Amygdala (tissue), 56 donors: ENCODE measurements around the gene DYNC1LI1.
"Not testable (repeated sequence)": the region's sequence is repeated elsewhere in the genome, so short reads cannot be mapped to it uniquely, and the experiment has no call there.

Source experiments
- DNase-seq, 56 donors: peaks; one replicate each; lab custom pipeline; 2025; lab: John Stamatoyannopoulos, UW

Gene DYNC1LI1

GRCh38 chr3:32586356-32586755 is 15.7 kb upstream of the DYNC1LI1 start:
- DNase-seq, result peak in 1 of 56 donors; percentile 5

DNA sequence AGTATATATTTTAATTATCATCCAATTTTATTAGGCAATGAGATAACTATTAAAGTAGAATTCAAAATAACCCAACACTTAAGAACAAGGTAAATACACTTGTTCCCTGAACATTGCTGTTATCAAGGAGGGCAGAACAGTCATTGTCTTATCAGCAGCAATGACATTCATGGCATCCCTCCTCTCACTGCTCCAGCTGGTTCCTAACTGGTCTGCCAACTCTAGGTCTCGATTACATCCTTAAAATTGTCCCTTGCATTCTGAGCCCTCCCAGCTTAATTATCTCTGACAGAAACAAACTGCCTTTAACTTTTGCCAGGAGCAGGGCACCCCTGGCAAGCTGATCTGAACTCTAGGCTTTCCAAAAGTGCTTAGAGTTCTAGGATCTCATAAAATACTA is 14.0 kb upstream of the DYNC1LI1 start:
- no peak for DNase-seq

DNA sequence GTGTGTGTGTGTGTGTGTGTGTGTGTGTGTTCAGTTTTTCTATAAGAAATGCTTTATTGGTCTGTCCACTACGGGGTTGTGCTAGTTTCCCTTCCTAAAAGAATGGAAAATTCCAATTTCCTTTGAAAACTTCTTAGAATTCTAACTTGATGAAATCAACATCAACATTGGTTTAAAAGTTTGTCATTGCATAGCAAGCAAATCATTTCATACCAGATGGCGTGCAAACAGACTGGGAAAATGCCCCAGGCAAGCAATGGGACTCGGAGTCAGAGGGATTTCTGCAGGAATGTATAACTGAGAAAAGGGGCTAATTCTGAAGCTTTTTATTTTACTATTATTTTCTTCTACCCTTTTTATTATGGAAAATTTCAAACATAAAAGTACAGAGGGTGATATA is 13.1 kb upstream of the DYNC1LI1 start:
- no peak for DNase-seq

- not testable (repeated sequence) for DNase-seq
These were observed 8.0 kb upstream of the DYNC1LI1 start for GRCh38 chr3:32578669-32579068.

- peak in 12 of 56 donors; percentile 3 to 51 (median 10) for DNase-seq
These were observed 7.2 kb upstream of the DYNC1LI1 start for GRCh38 chr3:32577581-32578556.

GRCh38 chr3:32577174-32577573 is 6.5 kb upstream of the DYNC1LI1 start:
- DNase-seq, result no peak

GRCh38 chr3:32575451-32576113 is 4.9 kb upstream of the DYNC1LI1 start:
- no peak for DNase-seq

DNA sequence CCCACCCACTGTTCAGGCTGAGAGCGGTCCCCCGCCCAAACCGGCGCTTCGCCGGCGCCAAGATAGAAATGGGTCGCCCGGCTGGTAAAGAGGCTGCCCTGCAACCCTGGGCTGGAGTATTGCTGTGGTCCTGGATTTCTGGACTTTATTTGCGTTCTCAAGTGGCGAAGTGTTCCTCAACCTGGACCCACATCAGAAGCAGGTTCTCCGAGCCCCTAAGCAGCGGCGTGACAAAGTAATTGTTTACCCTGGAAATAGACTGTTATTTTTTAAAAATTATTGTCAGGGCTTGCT is 481 bp upstream of the DYNC1LI1 start:
- peak in 7 of 56 donors; percentile 50 to 84 (median 80) for DNase-seq

DNA sequence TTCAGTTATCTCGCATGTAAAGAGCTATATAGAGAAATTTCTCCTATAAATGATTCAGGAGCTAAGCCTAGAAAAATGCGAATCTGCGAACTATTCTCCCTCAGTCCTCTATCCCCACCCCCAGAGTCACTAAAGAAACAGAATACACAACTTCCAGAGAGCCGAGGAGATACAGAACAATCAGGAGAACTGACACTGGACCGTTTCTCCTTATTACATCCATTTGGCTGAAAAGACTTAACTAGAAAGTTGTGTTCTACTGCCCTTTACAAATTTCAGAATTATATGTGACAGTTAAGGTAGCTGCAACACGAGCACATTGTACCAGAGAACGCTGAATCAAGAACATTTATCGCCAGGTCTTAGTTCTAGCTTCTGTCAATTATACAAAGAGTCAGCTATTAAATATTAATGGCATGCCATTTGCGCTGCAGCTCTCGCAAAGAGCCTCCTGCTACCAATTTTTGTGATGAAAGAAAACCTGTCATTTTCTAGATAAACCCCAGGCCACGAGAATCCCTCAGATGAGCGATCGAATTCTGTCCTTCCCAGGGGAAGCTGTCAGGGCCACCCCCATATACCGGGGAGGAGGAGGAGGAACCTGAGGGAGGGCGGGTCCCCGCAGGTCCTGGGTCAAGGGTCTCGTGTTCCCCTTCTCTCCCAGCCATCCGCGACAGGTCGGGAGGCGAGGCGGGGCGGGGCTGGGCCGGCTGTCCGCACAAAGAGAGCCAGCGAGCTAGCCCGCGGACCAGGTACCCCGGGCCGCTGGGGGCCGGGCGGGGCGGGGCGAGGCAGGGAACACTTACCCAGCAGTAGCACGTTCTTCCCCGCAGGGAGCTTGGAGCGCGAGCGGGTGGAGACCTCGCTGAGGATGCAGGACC is 878 bp downstream of the DYNC1LI1 start:
- peak in 47 of 56 donors; percentile 7 to 74 (median 50) for DNase-seq

GRCh38 chr3:32568953-32569352 is 1.7 kb downstream of the DYNC1LI1 start:
- no peak for DNase-seq

DNA sequence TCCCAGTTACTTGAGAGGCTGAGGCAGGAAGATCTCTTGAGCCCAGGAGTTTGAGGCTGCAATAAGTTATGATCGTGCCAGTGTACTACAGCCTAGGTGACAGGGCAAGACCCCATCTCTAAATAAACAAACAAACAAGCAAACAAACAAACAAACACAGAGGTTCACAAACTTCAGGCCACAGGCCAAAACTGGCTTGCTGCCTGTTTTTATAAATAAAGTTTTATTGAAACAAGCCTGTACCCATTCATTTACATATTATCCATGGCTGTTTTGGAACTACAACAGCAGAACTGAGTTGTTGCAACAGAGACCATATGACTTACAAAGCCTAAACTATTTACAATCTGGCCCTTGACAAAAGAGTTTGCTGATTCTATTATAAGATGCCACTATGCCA is 6.5 kb downstream of the DYNC1LI1 start:
- DNase-seq, result no peak

DNA sequence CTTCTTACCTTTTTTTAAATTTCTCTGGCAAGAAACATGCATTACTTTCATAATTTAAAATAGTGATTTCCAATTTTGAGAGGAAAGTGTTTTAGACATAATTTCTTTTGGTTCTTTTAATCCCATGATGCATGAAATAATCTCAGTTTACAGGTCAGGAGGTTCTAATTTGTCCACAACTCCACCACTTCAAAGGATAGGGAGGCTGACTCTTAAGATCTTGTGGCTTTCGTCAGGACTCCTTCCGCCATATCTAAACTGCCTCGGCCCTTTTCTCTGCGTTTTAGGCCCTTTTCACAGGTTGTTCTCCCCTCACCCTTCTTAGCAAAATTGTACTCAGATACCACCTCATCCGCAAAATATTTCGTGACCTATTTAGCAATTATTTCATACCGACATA is 8.0 kb downstream of the DYNC1LI1 start:
- DNase-seq, result no peak

- no peak for DNase-seq
These were observed 12.9 kb downstream of the DYNC1LI1 start for GRCh38 chr3:32557640-32558352.

DNA sequence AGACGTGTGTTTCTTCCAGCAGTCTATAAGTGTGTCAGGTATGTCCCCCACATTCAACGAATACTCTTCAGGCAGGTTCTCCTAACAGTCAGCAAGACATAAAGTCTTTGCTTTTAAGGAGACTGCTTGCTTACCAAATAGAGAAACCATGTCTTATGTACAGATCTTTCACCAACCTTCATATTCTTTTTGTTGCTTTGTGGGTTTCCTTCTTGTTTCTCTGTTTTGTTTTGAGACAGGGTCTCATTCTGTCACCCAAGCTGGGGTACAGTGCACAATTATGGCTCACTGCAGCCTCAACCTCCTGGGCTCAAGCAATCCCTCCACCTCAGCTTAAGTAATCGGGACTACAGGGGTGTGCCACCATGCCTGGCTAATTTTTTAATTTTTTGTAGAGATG is 14.3 kb downstream of the DYNC1LI1 start:
- no peak for DNase-seq

GRCh38 chr3:32553973-32554372 is 16.7 kb downstream of the DYNC1LI1 start:
- no peak for DNase-seq

GRCh38 chr3:32553459-32553858 is 17.2 kb downstream of the DYNC1LI1 start:
- no peak for DNase-seq

DNA sequence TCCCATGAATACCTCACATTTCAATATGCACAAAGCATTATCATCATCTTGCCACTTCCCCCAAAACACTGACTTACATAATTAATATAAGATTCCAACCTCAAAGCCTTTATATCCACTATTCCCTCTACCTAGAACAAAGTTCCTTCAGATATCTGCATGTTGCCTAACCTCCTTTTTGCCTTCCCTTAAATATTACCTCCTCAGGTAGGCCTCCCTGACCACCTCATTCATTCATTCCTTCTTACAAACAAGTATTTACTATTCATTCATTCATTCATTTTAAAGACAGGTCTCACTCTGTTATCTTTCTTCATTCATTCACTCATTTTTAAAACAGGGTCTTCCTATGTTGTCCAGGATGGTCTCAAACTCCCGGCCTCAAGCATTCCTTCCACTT is 18.6 kb downstream of the DYNC1LI1 start:
- DNase-seq, result no peak

- DNase-seq, result no peak
These were observed 19.2 kb downstream of the DYNC1LI1 start for GRCh38 chr3:32551496-32551895.

- DNase-seq, result no peak
These were observed 19.6 kb downstream of the DYNC1LI1 start for GRCh38 chr3:32551087-32551486.

GRCh38 chr3:32545305-32545704 is 25.4 kb downstream of the DYNC1LI1 start:
- DNase-seq, result no peak
